Spinal cord (tissue), 10 donors: ENCODE results near the gene SHH. TPM values are rescaled to one million over a fixed set of nuclear protein-coding genes. Genes with fewer than 3 reads are reported as not detected.
"Not testable (repeated sequence)": the region's sequence is repeated elsewhere in the genome, so short reads cannot be mapped to it uniquely, and the experiment has no call there.

Experiments
- DNase-seq, 6 donors: peaks; one replicate each; pipeline versions ENCODE4 v3.0.0 to v3.0.0-alpha.2; 2013 to 2015; ENCODE audit warnings: low spot score in 6 of 6, low read depth in 4 of 6
- H3K27ac ChIP-seq: one replicate; pipeline ENCODE4 v1.5.1; 2013; ENCODE audit warnings: low read depth, low read length, control low read depth
- H3K27me3 ChIP-seq: one replicate; pipeline ENCODE4 v1.6.1; 2013; ENCODE audit warnings: low read length; ENCODE audit not compliant: control insufficient read depth, insufficient read depth
- H3K36me3 ChIP-seq: one replicate; pipeline ENCODE4 v1.6.1; 2013; ENCODE audit warnings: low read length; ENCODE audit not compliant: control insufficient read depth, insufficient read depth
- H3K4me1 ChIP-seq: one replicate; pipeline ENCODE4 v1.6.1; 2013; ENCODE audit warnings: low read length; ENCODE audit not compliant: control insufficient read depth, insufficient read depth
- H3K4me3 ChIP-seq: one replicate; pipeline ENCODE4 v1.5.1; 2013; ENCODE audit warnings: low read depth, low read length, control low read depth
- H3K9me3 ChIP-seq: one replicate; pipeline ENCODE4 v1.6.1; 2013; ENCODE audit warnings: low read length; ENCODE audit not compliant: control insufficient read depth, insufficient read depth
- WGBS: methylation state at CpG from one replicate; pipeline ENCODE4 v1.1.5; 2013; ENCODE audit warnings: missing lambda C conversion rate; ENCODE audit not compliant: insufficient coverage; 5-methylcytosine and 5-hydroxymethylcytosine counted together
- polyA plus RNA-seq, 2 donors: library from polyadenylated mRNA; unstranded; fragments of 120-200 nt; gene quantifications; one replicate each; pipeline ENCODE4 v1.2.1, GENCODE V29; 2013; ENCODE audit not compliant: insufficient read length in 2 of 2
- total RNA-seq, 2 donors: library from RNA; depleted of rRNA in 1 of 2; stranded (reverse); fragments of 120-200 nt in 1 of 2; fragments of >200 nt in 1 of 2; gene quantifications; one replicate each; pipeline versions ENCODE4 v1.2.3 to v1.2.4, GENCODE V29; 2013 to 2014
- donor health status: healthy.

Gene SHH
- total and polyA plus RNA-seq, 4 donors: 0.94 to 4.3 (median 3.7) TPM

DNA sequence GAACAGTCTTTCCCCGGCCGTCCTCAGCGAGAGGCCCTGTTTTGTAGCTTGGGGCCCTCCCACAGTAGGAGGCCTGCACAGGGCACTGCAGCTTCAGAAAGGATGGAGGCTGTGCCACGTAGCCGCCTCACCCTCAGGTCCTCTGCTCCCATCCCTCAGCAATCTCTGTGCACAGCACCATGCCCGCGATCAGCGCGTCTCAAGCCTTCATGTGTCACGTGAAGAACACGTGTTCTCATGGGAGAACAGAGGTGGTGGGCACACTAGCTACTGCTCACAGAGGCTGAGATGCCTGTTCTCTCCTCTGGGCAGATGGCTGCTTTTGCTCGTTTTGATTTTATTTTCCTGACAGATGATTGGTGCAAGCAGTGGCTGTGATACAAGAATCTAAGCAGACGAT is 8.5 kb upstream of the SHH start:
- no peak overlapping the region for H3K4me3 ChIP-seq
- H3K36me3 ChIP-seq: no peaks in the 10 kb centered on the region
- H3K27ac ChIP-seq: no peak overlapping the region
- WGBS: 83% methylated on average over 13 of the region's 13 CpGs
- DNase-seq: no peak
- peaks cover 22% of the 10 kb centered on the region for H3K4me1 ChIP-seq
- H3K27me3 ChIP-seq: peaks cover 14% of the 10 kb centered on the region
- no peaks in the 10 kb centered on the region for H3K9me3 ChIP-seq

DNA sequence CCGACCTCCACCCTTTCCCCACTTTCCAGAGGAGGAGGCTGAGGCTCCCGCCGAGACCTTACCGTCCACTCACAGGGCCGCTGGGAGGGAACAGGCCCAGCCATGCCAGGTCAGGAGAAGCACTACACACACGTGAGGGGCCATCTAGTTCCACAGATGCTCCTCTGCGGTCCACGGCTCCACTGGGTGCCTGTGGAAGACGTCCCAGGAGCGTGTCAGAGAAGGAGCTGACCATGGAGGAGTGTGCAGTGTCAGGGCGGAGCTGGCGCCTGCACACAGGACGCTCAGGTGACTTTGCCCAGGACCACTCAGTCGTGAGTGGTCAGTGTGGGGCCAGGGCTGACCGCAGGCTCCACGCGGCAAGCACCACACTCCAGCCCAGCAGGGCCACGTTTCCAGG is 8.0 kb upstream of the SHH start:
- Histone ChIP-seq H3K36me3 (no peaks in the 10 kb centered on the region), H3K4me3 (no peak overlapping the region), H3K9me3 (no peaks in the 10 kb centered on the region), H3K27ac (no peak overlapping the region), H3K27me3 (peaks cover 19% of the 10 kb centered on the region), H3K4me1 (peaks cover 25% of the 10 kb centered on the region)
- no peak for DNase-seq
- 94% methylated on average over 15 of the region's 18 CpGs for WGBS

DNA sequence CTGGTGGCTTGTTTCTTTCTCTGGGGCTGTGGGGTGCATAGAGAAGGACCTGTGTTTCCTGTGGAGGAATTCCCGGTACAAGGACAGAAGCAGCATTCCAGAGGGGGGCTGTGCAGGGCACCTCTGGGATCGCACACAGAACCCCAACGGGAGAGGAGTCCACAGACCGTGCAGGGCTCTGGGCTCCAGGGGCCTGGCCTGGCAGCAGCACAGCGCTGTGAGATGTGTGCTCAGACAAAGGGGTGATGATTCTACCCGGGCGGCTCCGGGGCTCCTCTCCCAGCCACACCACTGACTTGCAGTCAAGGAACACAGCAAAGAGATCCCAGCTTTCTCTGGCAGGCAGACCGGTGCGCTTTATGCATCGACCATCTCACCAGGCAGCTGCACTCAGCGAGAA is 6.9 kb upstream of the SHH start:
- DNase-seq: no peak
- no peaks in the 10 kb centered on the region for H3K9me3 ChIP-seq
- WGBS: 78% methylated on average over 12 of the region's 12 CpGs
- H3K4me1 ChIP-seq: peaks cover 18% of the 10 kb centered on the region
- peaks cover 29% of the 10 kb centered on the region for H3K27me3 ChIP-seq
- no peak overlapping the region for H3K27ac ChIP-seq
- no peaks in the 10 kb centered on the region for H3K36me3 ChIP-seq
- H3K4me3 ChIP-seq: no peak overlapping the region

DNA sequence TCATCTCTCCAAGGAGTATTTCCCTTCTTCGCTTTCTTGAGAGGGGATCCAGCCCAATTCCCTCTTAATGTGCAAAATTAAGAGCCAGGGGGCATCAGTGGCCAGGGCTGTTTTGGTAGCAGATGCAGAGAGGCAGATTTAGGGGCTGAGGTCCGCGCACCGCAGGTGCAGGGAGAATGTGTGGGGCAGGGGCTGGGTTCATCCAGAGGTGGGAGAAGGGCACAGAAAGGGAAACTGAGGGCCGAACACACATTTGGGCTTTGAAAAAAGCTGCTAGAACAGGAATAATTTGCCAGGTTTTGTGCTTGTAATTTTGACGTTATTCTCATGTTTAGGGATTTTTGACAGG is 6.5 kb upstream of the SHH start:
- H3K9me3 ChIP-seq: no peaks in the 10 kb centered on the region
- peaks cover 33% of the 10 kb centered on the region for H3K27me3 ChIP-seq
- peaks cover 14% of the 10 kb centered on the region for H3K4me1 ChIP-seq
- H3K36me3 ChIP-seq: no peaks in the 10 kb centered on the region
- DNase-seq: no peak
- 89% methylated on average over 5 of the region's 6 CpGs for WGBS
- H3K27ac ChIP-seq: no peak overlapping the region
- no peak overlapping the region for H3K4me3 ChIP-seq

DNA sequence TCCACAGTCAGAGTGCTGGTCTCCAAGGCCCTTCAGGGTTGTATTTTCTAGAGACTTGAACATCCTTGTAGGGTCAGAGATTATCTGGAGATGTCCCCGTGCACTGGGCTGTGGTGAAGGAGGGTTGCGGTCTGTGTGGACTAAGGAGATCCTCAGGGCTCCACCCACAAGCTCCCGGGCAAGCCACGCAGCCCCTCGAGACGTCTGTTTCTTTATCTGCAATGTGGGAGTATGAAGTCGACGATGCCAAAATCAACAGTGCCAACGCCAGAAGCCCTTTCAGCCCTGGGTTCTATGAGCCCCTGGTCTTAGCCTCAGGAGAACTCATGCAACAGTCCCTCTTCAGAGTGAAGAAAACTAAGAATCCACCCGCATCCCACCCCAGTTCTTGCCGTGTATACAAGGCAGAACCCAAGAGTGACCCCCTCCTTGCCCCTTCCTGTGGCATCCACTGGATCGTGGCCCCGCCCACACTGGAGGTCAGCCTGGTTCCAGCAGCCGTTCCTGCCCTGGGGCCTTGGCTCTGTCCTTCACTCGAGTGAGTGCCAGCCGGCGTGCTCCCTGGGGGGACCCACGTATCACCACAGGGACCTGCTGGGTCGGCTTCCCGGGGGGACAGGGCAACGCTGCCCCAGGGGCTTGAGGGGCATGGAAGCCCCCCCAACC is 6.0 kb upstream of the SHH start:
- Histone ChIP-seq H3K27ac (no peak overlapping the region), H3K4me3 (no peak overlapping the region), H3K27me3 (peaks cover 38% of the 10 kb centered on the region), H3K9me3 (no peaks in the 10 kb centered on the region), H3K4me1 (peaks cover 9% of the 10 kb centered on the region), H3K36me3 (no peaks in the 10 kb centered on the region)
- WGBS: 78% methylated on average over 19 of the region's 21 CpGs
- DNase-seq: no peak

DNA sequence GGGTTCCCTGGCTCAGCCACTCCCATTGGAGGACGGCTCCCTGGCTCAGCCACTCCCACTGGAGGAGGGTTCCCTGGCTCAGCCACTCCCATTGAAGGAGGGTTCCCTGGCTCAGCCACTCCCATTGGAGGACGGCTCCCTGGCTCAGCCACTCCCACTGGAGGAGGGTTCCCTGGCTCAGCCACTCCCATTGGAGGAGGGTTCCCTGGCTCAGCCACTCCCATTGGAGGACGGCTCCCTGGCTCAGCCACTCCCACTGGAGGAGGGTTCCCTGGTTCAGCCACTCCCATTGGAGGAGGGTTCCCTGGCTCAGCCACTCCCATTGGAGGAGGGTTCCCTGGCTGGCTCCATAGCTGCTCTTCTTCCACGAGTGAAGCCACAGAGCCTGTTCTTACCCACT is 5.3 kb upstream of the SHH start:
- DNase-seq, H3K36me3 ChIP-seq, H3K4me3 ChIP-seq, H3K9me3 ChIP-seq, H3K27ac ChIP-seq: not testable (repeated sequence)
- WGBS: 71% methylated on average over 2 of the region's 4 CpGs
- Histone ChIP-seq H3K27me3 (peaks cover 45% of the 10 kb centered on the region), H3K4me1 (peaks cover 14% of the 10 kb centered on the region)

DNA sequence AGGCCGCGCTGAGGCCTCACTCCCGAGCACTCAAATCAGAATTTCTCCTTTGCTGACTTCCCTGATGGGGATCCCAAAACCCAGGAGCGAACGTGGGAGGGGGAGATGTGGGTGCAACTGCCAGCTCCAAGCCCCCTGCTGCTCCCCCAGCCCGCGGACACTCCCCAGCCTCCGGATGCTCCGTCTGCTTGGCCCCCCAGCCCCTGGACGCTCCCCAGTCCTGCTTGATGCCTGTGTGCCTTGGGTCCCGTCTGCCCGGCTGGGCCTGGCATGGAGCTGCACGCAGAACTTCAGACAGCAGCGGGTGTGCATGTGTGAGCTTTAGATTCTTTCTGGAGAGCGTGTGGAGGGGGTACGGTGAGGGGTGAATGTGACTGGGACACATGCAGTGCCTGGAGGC is 4.7 kb upstream of the SHH start:
- DNase-seq: no peak
- Histone ChIP-seq H3K36me3 (no peaks in the 10 kb centered on the region), H3K27ac (no peak overlapping the region), H3K9me3 (no peaks in the 10 kb centered on the region), H3K4me3 (no peak overlapping the region), H3K4me1 (peaks cover 18% of the 10 kb centered on the region), H3K27me3 (peaks cover 51% of the 10 kb centered on the region)
- 93% methylated on average over 15 of the region's 16 CpGs for WGBS

DNA sequence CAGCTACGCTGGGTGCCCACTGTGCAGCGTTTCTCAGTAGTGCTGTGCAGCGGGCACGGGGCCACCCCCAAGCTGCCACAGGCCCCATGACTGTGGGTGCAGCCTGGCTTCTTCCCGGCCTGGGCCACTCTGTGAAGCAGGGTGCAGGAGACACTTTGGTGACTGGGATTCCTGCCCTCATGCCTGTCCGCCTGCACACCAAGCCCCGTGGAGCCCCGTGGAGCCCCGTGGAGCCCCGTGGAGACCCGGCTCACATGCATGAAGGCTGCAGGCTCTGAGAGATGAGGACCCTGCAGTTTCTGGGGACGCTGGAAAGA is 3.9 kb upstream of the SHH start:
- Histone ChIP-seq H3K4me3 (no peak overlapping the region), H3K9me3 (no peaks in the 10 kb centered on the region), H3K27ac (no peak overlapping the region), H3K36me3 (no peaks in the 10 kb centered on the region), H3K27me3 (peaks cover 59% of the 10 kb centered on the region), H3K4me1 (peaks cover 26% of the 10 kb centered on the region)
- no peak for DNase-seq
- WGBS: 83% methylated on average over 12 of the region's 12 CpGs

DNA sequence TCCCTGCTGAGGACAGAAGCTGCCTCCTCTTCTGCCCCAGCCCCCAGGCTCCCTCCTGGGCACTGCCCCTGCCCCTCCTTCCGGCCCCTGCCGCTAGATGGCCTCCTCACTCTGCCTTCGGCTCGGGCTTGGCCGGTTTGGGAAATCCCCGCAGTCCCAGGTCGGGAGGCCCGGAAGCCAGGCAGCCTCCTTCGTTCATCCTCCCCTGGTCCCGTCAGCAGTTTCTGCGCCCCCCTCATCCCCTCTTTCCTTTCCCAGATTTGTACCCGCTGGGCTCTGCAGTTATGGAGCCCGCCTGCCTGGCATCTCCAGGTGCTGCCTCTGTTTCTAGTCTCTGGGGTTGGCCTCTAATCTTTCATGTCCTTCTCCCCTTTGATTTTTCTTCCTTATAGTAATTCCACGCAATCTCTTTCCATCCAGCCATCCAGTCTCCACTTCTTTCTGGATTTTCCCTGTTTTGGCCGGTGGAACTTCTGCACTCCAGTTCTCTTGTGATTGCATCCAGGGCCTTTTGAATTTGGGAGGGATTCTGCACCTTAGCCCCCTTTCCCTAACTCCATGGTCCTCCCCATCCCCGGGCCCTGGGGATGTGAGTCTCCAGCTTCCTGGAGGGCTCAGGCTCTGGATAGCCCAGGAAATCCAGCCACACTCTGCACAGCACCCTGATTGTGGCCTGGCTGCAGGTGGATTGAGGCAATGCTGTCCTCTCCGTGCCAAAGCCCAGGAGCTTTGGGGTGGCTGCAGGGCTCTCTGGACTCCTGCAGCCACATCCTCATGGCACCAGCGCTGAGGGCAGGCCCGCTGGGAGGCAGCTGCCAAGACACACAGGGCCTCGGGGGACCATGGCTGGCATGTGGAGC is 3.3 kb upstream of the SHH start:
- Histone ChIP-seq H3K27ac (no peak overlapping the region), H3K4me1 (peaks cover 31% of the 10 kb centered on the region), H3K4me3 (no peak overlapping the region), H3K9me3 (no peaks in the 10 kb centered on the region), H3K27me3 (peaks cover 65% of the 10 kb centered on the region), H3K36me3 (no peaks in the 10 kb centered on the region)
- peak in 2 of 6 donors; percentile 31 to 38 for DNase-seq
- 32% methylated on average over 18 of the region's 20 CpGs for WGBS
